ENCODE measurements around the gene ANKRD30B. TPM values are rescaled to one million over a fixed set of nuclear protein-coding genes. Genes with fewer than 3 reads are reported as not detected.

The ANKRD30B gene, protein sequence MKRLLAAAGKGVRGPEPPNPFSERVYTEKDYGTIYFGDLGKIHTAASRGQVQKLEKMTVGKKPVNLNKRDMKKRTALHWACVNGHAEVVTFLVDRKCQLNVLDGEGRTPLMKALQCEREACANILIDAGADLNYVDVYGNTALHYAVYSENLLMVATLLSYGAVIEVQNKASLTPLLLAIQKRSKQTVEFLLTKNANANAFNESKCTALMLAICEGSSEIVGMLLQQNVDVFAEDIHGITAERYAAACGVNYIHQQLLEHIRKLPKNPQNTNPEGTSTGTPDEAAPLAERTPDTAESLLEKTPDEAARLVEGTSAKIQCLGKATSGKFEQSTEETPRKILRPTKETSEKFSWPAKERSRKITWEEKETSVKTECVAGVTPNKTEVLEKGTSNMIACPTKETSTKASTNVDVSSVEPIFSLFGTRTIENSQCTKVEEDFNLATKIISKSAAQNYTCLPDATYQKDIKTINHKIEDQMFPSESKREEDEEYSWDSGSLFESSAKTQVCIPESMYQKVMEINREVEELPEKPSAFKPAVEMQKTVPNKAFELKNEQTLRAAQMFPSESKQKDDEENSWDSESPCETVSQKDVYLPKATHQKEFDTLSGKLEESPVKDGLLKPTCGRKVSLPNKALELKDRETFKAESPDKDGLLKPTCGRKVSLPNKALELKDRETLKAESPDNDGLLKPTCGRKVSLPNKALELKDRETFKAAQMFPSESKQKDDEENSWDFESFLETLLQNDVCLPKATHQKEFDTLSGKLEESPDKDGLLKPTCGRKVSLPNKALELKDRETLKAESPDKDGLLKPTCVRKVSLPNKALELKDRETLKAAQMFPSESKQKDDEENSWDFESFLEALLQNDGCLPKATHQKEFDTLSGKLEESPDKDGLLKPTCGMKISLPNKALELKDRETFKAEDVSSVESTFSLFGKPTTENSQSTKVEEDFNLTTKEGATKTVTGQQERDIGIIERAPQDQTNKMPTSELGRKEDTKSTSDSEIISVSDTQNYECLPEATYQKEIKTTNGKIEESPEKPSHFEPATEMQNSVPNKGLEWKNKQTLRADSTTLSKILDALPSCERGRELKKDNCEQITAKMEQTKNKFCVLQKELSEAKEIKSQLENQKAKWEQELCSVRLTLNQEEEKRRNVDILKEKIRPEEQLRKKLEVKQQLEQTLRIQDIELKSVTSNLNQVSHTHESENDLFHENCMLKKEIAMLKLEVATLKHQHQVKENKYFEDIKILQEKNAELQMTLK (N-terminal part only)
- total RNA-seq: not detected in 2 replicates

GRCh38 chr18:14747513-14748474 lies at the start of gene ANKRD30B:
TSS of gene ANKRD30B (plus strand) at chr18:14748172. CDS start at chr18:14748420, 248 bp downstream.

Other genes with a start within 250 kb of the ANKRD30B start
- gene POTEC, start 204.6 kb upstream of the ANKRD30B start, total RNA-seq: not detected in 2 replicates